GM21529 (cell line): ENCODE measurements around the gene BRI3.
A peak's percentile ranks its signal among the peaks of the same experiment; 100 is the strongest.

ENCODE experiments used
- ATAC-seq: cut with Tn5 transposase; IDR thresholded peaks from one replicate; pipeline ENCODE4 v1.9.1; 2021; ENCODE audit not compliant: unreplicated experiment

The BRI3 gene

GRCh38 chr7:98280791-98281756, at the start of gene BRI3:
TSS of gene BRI3 (plus strand) at chr7:98281686. CDS start at chr7:98281796, 110 bp downstream.
- ATAC-seq, result peak; percentile 81

DNA sequence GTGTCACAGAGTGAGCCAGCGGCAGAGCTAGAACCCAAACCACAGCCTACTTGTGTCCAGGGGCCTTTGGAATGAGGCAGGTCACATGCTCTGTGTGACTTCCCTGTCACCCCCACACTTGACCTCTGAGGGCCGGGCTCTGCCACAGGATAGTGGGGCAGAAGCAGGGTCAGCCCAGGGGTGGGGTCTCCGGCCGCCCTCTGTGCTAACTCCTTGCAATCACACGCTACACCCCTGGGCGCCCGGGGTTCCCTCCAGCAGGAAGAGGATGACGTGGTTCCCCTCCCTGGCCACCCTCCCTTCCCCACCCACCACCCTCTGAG, 49.3 kb upstream of the BRI3 start:
- no peak for ATAC-seq

DNA sequence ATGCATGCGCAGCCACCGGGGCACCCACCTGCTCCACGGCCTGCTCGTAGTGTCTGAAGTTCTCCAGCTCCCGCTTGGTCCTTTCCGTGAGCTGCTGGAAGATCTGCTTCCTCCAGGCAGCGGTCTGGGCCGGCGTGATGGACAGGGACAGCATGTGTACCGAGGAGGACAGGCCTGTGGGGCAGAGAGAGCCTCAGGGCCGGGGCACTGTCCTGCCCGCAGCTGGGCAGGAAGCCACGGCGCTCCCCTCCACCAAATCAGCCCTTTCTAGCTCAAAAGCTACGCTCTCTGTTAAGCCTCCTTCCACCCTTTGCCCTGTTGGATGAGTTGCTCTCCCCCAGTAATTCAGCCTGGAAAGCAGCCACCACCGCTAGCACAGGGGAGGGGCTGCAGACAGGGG, 48.7 kb upstream of the BRI3 start:
- ATAC-seq, result no peak

DNA sequence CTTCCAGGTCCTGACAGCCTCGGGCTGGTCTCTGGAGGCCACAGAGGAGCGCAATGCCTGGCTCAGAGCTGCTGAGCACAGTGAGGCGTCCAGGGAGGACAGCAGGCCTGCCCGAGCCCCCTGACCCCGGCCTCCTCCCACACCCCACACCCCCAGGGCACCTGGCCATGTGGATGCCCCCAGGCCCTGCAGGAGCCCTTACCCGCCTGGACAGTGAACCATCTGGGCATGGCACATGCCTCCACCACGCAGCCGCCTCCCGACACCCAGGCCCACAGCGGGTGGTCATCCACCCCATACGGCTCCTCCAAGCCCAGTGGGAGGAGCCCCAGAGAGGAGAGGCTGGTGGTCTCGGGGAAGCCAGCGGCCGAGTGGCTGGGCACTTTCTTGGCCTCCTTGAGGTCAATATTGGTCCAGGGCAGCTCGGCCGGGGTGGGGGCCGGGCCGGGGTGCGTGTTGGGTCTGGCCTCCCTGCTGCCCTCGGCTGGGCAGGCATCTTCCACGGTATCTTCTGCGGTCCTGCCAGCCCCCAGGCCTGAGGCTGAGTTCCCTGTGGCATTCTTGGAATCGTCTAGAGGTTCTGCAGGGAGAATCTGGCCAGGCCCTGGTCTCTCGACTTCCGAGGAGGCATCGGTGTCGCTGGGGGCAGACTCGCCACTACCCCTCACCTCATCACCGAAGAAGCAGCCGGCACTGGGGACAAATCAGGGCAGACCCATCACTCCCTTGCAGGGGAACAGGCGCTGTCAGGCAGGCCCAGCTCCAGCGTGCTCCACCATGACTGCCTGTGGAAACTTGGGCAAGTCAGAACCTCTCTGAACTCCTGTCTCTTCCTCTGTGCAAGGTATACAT, 48.0 kb upstream of the BRI3 start:
- ATAC-seq, result no peak

GRCh38 chr7:98234429-98235147, 46.9 kb upstream of the BRI3 start:
- no peak for ATAC-seq

GRCh38 chr7:98235901-98236300, 45.6 kb upstream of the BRI3 start:
- no peak for ATAC-seq

- ATAC-seq, result no peak
These were observed 44.9 kb upstream of the BRI3 start for GRCh38 chr7:98236355-98237185.

DNA sequence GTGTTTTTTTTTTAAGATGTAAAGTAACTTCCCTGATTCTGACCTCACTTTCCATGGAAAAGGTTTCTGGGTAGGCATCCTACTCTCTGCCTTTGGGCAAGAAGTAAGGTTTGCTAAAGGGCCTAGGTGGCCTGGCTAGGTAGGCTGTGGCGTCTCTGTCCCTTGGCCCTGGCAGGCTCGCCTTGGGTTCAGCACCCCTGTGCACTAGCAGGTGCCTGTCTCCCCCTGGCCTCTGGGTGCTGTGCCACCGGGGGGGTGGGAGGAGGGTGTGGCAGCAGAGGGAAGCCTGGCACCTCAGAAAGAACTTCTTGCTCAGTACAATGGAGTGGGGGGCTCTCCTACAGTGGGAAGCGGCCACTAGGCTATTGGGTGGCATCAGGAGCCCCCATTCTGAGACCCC, 43.4 kb upstream of the BRI3 start:
- no peak for ATAC-seq

DNA sequence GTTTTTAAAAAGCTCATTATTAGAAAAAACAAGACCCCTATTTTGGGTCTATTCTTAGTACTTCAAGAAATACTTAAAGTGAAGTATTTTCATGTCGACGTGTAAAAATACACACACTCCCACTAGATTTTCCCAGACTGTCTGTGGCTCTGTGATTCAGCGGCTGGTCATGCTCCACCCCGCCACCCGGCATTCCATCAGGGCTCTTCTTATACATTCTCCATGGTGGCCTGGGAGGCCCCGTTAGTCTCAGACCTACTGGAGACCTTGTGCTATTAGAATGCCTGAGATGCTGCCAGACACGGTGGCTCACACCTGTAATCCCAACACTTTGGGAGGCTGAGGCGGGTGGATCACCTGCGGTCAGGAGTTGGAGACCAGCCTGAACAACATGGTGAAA, 42.5 kb upstream of the BRI3 start:
- no peak for ATAC-seq

- ATAC-seq, result peak; percentile 71
These were observed 40.4 kb upstream of the BRI3 start for GRCh38 chr7:98240961-98241673.

GRCh38 chr7:98241674-98242241, 39.7 kb upstream of the BRI3 start:
- ATAC-seq, result peak; percentile 10

GRCh38 chr7:98242342-98242741, 39.1 kb upstream of the BRI3 start:
- no peak for ATAC-seq

DNA sequence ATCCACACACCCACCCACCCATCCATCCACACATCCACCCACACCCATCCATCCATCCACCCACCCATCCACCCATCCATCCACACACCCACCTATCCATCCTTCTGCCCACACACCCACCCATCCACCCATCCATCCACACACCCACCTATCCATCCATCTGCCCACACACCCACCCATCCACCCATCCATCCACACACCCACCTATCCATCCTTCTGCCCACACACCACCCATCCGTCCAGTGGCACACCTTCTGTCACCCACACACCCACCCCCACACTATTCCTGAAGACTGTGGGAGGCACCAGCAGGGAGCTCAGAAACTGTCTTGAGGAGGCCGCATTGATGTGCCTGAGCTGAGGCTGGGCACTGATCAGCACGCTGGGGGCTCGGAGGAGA, 38.6 kb upstream of the BRI3 start:
- no peak for ATAC-seq

GRCh38 chr7:98244871-98245270, 36.6 kb upstream of the BRI3 start:
- no peak for ATAC-seq

- no peak for ATAC-seq
These were observed 33.3 kb upstream of the BRI3 start for GRCh38 chr7:98248156-98248555.

DNA sequence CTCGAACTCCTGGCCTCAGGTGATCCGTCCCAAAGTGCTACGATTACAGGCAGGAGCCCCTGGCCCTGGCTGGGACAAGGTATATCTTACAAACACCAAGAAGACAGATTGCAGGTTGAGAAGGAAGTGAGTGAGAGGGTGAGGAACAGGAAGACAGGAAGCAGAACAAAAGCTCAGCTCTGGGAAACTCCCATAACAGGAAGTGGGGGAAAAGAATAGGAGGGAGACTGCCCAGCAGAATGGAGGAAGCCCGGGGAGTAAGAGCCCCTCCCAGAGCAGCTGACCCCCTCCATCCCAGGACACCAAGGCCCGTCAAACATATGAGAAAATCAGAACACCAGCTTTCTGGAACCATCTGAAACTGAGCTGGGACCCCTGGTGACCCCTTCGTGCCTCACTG, 32.4 kb upstream of the BRI3 start:
- ATAC-seq, result no peak

- peak; percentile 41 for ATAC-seq
These were observed 30.7 kb upstream of the BRI3 start for GRCh38 chr7:98250789-98251188.

DNA sequence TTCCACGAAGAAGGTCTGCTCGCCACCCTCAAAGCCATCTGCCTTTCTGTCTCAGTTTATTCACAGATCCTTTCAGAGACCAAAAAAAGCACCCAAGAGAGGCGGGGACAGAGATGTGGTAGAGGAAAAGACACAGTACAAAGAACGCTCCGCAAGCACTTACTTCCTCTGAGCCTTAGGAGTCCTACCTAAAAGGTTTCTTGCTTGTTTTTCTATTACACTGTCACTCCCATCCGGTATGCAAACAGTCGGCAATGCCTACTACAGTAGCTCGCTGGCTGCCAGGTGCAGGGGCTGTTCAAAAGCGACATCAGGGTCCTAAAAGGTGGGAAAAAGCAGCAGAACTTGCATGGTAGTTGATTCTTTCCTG, 30.3 kb upstream of the BRI3 start:
- peak; percentile 31 for ATAC-seq

GRCh38 chr7:98251601-98252424, 29.7 kb upstream of the BRI3 start, which contains the start of gene TECPR1:
TSS of gene TECPR1 (minus strand) at chr7:98252232. CDS start at chr7:98246146, 6,086 bp downstream.
- ATAC-seq, result peak; percentile 94
